ENCODE measurements around the gene NUP43. TPM values are rescaled to one million over a fixed set of nuclear protein-coding genes. Genes with fewer than 3 reads are reported as not detected.

NUP43 gene
- total RNA-seq, 1 donor: 17.7 TPM

GRCh38 chr6:149779644-149779963 is 33.3 kb upstream of the NUP43 start:
- Histone ChIP-seq H3K27me3 (ENCODE audit: insufficient read depth, low read length) (no peaks in the 10 kb centered on the region), H3K4me2 (ENCODE audit: insufficient read depth, low read length) (no peak overlapping the region), H4K20me1 (ENCODE audit: insufficient read depth, low read length) (no peaks in the 10 kb centered on the region), H3K36me3 (ENCODE audit: insufficient read depth, low read length) (peaks cover 49% of the 10 kb centered on the region), H3K27ac (ENCODE audit: low read depth, low read length) (no peak overlapping the region), H3K9me3 (ENCODE audit: low read depth, low read length) (no peaks in the 10 kb centered on the region), H3K79me2 (ENCODE audit: insufficient read depth, low read length) (peaks cover 32% of the 10 kb centered on the region), H2AFZ (ENCODE audit: low read length) (no peak overlapping the region), H3K4me3 (ENCODE audit: insufficient read depth, low read length) (no peak overlapping the region), H3K4me1 (ENCODE audit: insufficient read depth, low read length) (no peaks in the 10 kb centered on the region)
- no peak for DNase-seq (ENCODE audit: insufficient read length, low spot score, missing footprints)
- TF ChIP-seq CTCF (IDR thresholded peaks at IDR 0.05; ENCODE audit: extremely low read depth, low read depth, low read length): no peak

GRCh38 chr6:149777624-149778023 is 31.3 kb upstream of the NUP43 start:
- Histone ChIP-seq H3K4me2 (ENCODE audit: insufficient read depth, low read length) (no peak overlapping the region), H4K20me1 (ENCODE audit: insufficient read depth, low read length) (no peaks in the 10 kb centered on the region), H3K9me3 (ENCODE audit: low read depth, low read length) (no peaks in the 10 kb centered on the region), H2AFZ (ENCODE audit: low read length) (no peak overlapping the region), H3K27me3 (ENCODE audit: insufficient read depth, low read length) (no peaks in the 10 kb centered on the region), H3K4me3 (ENCODE audit: insufficient read depth, low read length) (no peak overlapping the region), H3K36me3 (ENCODE audit: insufficient read depth, low read length) (peaks cover 46% of the 10 kb centered on the region), H3K4me1 (ENCODE audit: insufficient read depth, low read length) (no peaks in the 10 kb centered on the region), H3K27ac (ENCODE audit: low read depth, low read length) (no peak overlapping the region), H3K79me2 (ENCODE audit: insufficient read depth, low read length) (peaks cover 20% of the 10 kb centered on the region)
- no peak for DNase-seq (ENCODE audit: insufficient read length, low spot score, missing footprints)
- no peak for TF ChIP-seq CTCF (IDR thresholded peaks at IDR 0.05; ENCODE audit: extremely low read depth, low read depth, low read length)

- Histone ChIP-seq H3K79me2 (ENCODE audit: insufficient read depth, low read length) (peaks cover 39% of the 10 kb centered on the region), H3K27me3 (ENCODE audit: insufficient read depth, low read length) (no peaks in the 10 kb centered on the region), H4K20me1 (ENCODE audit: insufficient read depth, low read length) (peaks cover 6% of the 10 kb centered on the region), H3K36me3 (ENCODE audit: insufficient read depth, low read length) (peaks cover 50% of the 10 kb centered on the region), H3K27ac (ENCODE audit: low read depth, low read length) (no peak overlapping the region), H3K4me2 (ENCODE audit: insufficient read depth, low read length) (no peak overlapping the region), H3K9me3 (ENCODE audit: low read depth, low read length) (no peaks in the 10 kb centered on the region), H3K4me3 (ENCODE audit: insufficient read depth, low read length) (no peak overlapping the region), H2AFZ (ENCODE audit: low read length) (no peak overlapping the region), H3K4me1 (ENCODE audit: insufficient read depth, low read length) (peaks cover 7% of the 10 kb centered on the region)
- TF ChIP-seq CTCF (IDR thresholded peaks at IDR 0.05; ENCODE audit: extremely low read depth, low read depth, low read length): no peak
- DNase-seq (ENCODE audit: insufficient read length, low spot score, missing footprints): no peak
Measured at GRCh38 chr6:149771925-149772324, 25.6 kb upstream of the NUP43 start.

DNA sequence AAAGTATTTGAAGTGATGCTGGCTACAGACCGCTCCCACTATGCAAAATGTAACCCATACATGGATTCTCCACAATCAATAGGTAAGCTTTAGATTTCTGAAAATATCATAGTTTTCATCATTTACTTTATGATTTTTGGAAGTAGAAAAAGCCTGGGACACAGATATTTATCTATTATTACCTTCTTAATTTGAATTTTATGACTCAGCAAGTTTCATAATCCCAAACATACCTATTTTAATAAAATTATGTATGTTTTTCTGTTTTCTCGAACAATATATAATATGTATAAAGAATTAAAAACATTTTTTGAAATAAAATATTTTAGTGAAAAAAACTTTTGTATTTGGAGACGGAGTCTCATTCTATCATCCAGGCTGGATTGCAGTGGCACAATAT is 24.9 kb upstream of the NUP43 start:
- H3K4me2 ChIP-seq (ENCODE audit: insufficient read depth, low read length): no peak overlapping the region
- peaks cover 11% of the 10 kb centered on the region for H3K4me1 ChIP-seq (ENCODE audit: insufficient read depth, low read length)
- TF ChIP-seq CTCF (IDR thresholded peaks at IDR 0.05; ENCODE audit: extremely low read depth, low read depth, low read length): no peak
- H3K36me3 ChIP-seq (ENCODE audit: insufficient read depth, low read length): peaks cover 46% of the 10 kb centered on the region
- H4K20me1 ChIP-seq (ENCODE audit: insufficient read depth, low read length): peaks cover 8% of the 10 kb centered on the region
- no peak overlapping the region for H3K4me3 ChIP-seq (ENCODE audit: insufficient read depth, low read length)
- no peaks in the 10 kb centered on the region for H3K27me3 ChIP-seq (ENCODE audit: insufficient read depth, low read length)
- no peak overlapping the region for H2AFZ ChIP-seq (ENCODE audit: low read length)
- no peak for DNase-seq (ENCODE audit: insufficient read length, low spot score, missing footprints)
- no peak overlapping the region for H3K27ac ChIP-seq (ENCODE audit: low read depth, low read length)
- H3K79me2 ChIP-seq (ENCODE audit: insufficient read depth, low read length): peaks cover 41% of the 10 kb centered on the region
- H3K9me3 ChIP-seq (ENCODE audit: low read depth, low read length): no peaks in the 10 kb centered on the region
